Endothelial cell (in vitro differentiated cells): ENCODE measurements around the gene FGF23. TPM values are rescaled to one million over a fixed set of nuclear protein-coding genes. Genes with fewer than 3 reads are reported as not detected.

ENCODE experiments used
- DNase-seq: peaks from one replicate; pipeline ENCODE4 v3.0.0; 2021; ENCODE audit warnings: low spot score
- H3K27ac Mint-ChIP-seq: one replicate; pipeline ENCODE4 v1.8.0; 2021; ENCODE audit warnings: mixed read lengths, inconsistent platforms; ENCODE audit not compliant: unreplicated experiment
- H3K27me3 Mint-ChIP-seq: one replicate; pipeline ENCODE4 v1.8.0; 2021; ENCODE audit warnings: mild to moderate bottlenecking, moderate library complexity, mixed read lengths, inconsistent platforms; ENCODE audit not compliant: unreplicated experiment
- H3K36me3 Mint-ChIP-seq: one replicate; pipeline ENCODE4 v1.8.0; 2021; ENCODE audit warnings: mild to moderate bottlenecking, low read depth, mixed read lengths, inconsistent platforms; ENCODE audit not compliant: unreplicated experiment
- H3K4me1 Mint-ChIP-seq: one replicate; pipeline ENCODE4 v1.8.0; 2021; ENCODE audit warnings: mild to moderate bottlenecking, mixed read lengths, inconsistent platforms; ENCODE audit not compliant: unreplicated experiment
- H3K4me3 Mint-ChIP-seq: one replicate; pipeline ENCODE4 v1.8.0; 2021; ENCODE audit warnings: mild to moderate bottlenecking, mixed read lengths, inconsistent platforms; ENCODE audit not compliant: unreplicated experiment
- H3K9me3 Mint-ChIP-seq: one replicate; pipeline ENCODE4 v1.8.0; 2021; ENCODE audit warnings: mixed read lengths, inconsistent platforms; ENCODE audit not compliant: unreplicated experiment
- total RNA-seq: library from RNA; stranded (reverse); fragmentation: NEBNext Ultra II Directional; extraction: Animal tissue kit (Norgen Biotek cat#: 25700); gene quantifications from one replicate; pipeline ENCODE4 v1.2.1, GENCODE V29; 2021; ENCODE audit not compliant: unreplicated experiment
- TF ChIP-seq, protein P1 (sequence below): fragments of 200-600 bp; sonication (generic); IDR thresholded peaks from one replicate; pipeline ENCODE4 v1.5.0; 2021; ENCODE audit warnings: antibody characterized with exemption; ENCODE audit not compliant: unreplicated experiment

FGF23 gene
- total RNA-seq, 1 donor from 2014 or later = not detected

- no peaks in the 10 kb centered on the region for H3K9me3 Mint-ChIP-seq
- no peak overlapping the region for H3K27ac Mint-ChIP-seq
- no peak overlapping the region for H3K4me3 Mint-ChIP-seq
- H3K4me1 Mint-ChIP-seq = peaks cover 24% of the 10 kb centered on the region
- TF ChIP-seq, protein P1, sequence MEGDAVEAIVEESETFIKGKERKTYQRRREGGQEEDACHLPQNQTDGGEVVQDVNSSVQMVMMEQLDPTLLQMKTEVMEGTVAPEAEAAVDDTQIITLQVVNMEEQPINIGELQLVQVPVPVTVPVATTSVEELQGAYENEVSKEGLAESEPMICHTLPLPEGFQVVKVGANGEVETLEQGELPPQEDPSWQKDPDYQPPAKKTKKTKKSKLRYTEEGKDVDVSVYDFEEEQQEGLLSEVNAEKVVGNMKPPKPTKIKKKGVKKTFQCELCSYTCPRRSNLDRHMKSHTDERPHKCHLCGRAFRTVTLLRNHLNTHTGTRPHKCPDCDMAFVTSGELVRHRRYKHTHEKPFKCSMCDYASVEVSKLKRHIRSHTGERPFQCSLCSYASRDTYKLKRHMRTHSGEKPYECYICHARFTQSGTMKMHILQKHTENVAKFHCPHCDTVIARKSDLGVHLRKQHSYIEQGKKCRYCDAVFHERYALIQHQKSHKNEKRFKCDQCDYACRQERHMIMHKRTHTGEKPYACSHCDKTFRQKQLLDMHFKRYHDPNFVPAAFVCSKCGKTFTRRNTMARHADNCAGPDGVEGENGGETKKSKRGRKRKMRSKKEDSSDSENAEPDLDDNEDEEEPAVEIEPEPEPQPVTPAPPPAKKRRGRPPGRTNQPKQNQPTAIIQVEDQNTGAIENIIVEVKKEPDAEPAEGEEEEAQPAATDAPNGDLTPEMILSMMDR = no peak
- H3K27me3 Mint-ChIP-seq = peaks cover 4% of the 10 kb centered on the region
- peaks cover 7% of the 10 kb centered on the region for H3K36me3 Mint-ChIP-seq
- DNase-seq = no peak
Measured at GRCh38 chr12:4324366-4324765, 55.1 kb downstream of the FGF23 start.

DNA sequence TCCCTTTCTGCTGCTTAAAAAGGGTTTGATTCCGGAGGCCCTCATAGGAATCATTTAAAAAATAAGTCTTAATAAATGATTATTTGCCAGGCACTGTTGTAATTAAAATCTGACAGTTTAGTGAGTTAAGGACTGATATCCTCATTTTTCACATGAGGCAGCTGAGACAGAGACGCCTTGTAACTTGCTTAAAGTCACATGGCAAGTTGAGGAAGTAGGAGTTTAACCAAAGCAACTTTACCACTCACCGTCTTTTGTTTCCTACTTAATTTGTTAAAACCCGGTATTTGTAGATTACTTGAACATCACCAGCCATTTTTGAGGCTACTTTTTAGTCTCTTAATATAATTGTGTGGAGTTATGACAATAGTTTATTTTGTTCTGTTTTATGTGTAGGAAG lies 56.1 kb downstream of the FGF23 start:
- TF ChIP-seq, protein P1 = no peak
- Mint-ChIP-seq H3K4me1 (peaks cover 24% of the 10 kb centered on the region), H3K4me3 (no peak overlapping the region), H3K27me3 (peaks cover 4% of the 10 kb centered on the region), H3K36me3 (peaks cover 3% of the 10 kb centered on the region), H3K9me3 (no peaks in the 10 kb centered on the region), H3K27ac (peak overlapping the region; percentile 42)
- DNase-seq = no peak

DNA sequence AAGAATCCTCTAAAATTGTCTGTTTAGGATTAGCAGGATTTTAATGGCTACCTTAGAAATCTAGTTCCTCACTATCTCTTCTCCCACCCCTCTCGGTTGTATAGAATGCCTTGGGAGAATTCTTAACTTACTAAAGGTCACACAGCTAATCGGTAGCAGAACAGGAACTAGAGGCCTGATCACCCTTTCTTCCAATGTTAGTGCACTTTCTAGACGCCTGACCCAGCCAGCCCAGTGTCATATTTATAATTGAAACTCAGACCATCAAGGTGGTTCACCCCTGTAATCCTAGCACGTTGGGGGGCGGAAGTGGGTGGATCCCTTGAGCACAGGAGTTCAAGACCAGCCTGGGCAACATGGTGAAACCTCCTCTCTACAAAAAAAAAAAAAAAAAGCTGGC lies 56.8 kb downstream of the FGF23 start:
- Mint-ChIP-seq H3K4me1 (peaks cover 24% of the 10 kb centered on the region), H3K9me3 (no peaks in the 10 kb centered on the region), H3K27ac (no peak overlapping the region), H3K27me3 (peaks cover 8% of the 10 kb centered on the region), H3K36me3 (peaks cover 3% of the 10 kb centered on the region), H3K4me3 (peak overlapping the region; percentile 99)
- DNase-seq = no peak
- TF ChIP-seq, protein P1 = no peak

DNA sequence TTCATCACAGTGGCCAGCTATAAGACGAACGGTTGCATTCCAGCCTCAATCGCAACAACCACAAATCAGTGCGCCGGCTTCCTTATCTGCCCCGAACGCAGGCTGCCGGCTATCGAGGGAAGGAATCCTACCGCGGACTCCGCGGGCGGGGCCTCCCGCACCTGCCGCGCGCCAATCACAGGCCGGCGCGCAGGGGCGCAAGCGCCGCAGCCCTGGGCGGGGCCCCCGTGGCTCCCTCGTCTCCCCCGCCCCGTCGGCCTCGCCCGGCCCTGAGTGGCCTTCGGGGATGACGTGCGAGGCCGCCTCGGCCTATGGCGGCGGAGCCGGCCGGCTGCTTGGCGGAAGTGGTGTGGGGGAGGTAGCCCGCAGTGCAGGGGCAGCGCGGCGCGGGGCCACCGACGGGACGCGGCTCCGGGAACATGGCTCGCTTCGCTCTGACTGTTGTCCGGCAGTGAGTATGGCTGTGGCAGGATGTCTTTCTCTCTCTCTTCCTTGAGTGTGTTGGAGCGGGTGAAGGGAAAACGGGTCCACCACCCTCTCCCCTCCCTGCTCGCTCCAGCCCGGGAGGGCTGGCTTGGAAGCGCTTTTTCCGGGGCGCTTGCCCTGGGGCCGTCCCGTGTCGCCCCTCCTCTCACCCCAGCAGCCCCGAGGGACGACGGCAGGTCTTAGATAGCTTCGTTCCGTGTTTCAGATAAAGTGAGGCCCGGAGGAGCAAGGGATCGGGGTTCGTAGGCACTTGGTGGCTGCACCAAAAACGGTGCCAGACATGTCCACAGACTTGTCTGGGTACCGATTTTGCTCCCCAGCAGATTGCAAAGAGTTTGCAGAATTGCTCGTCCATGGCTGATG lies 58.4 kb downstream of the FGF23 start, which contains the start of gene TIGAR:
Gene TIGAR (plus strand): TSS at position 361 of the 849 bp plus-strand sequence. CDS start 59 bp downstream, at position 420.
- DNase-seq = peak; percentile 96
- H3K9me3 Mint-ChIP-seq = no peaks in the 10 kb centered on the region
- H3K27me3 Mint-ChIP-seq = peaks cover 8% of the 10 kb centered on the region
- H3K4me3 Mint-ChIP-seq = peak within 1 kb of the TSS; percentile 99
- peak within 1 kb of the TSS; percentile 93 for H3K27ac Mint-ChIP-seq
- TF ChIP-seq, protein P1 = no peak
- H3K36me3 Mint-ChIP-seq = peaks cover 3% of the 10 kb centered on the region
- H3K4me1 Mint-ChIP-seq = peaks cover 24% of the 10 kb centered on the region

GRCh38 chr12:4320497-4320852 lies 59.0 kb downstream of the FGF23 start:
- Mint-ChIP-seq H3K9me3 (no peaks in the 10 kb centered on the region), H3K4me3 (peak overlapping the region; percentile 94)

More at GRCh38 chr12:4320497-4320852, 59.0 kb downstream of the FGF23 start:
- peaks cover 8% of the 10 kb centered on the region for H3K27me3 Mint-ChIP-seq
- TF ChIP-seq, protein P1 = no peak
- H3K36me3 Mint-ChIP-seq = peaks cover 3% of the 10 kb centered on the region
- no peak for DNase-seq
- peaks cover 24% of the 10 kb centered on the region for H3K4me1 Mint-ChIP-seq
- peak overlapping the region; percentile 93 for H3K27ac Mint-ChIP-seq
